NT2/D1 (cell line): ENCODE measurements around the gene TMEM239.
"Not testable (repeated sequence)": the region's sequence is repeated elsewhere in the genome, so short reads cannot be mapped to it uniquely, and the experiment has no call there.

Experiments used
- DNase-seq: peaks from one replicate; pipeline ENCODE4 v3.0.0-alpha.2; 2011; ENCODE audit warnings: low read depth, low spot score
- H3K27me3 ChIP-seq: 2 replicates; pipeline ENCODE4 v1.6.0; 2011; ENCODE audit warnings: mild to moderate bottlenecking; ENCODE audit not compliant: insufficient read length, insufficient read depth
- H3K36me3 ChIP-seq: 2 replicates; pipeline ENCODE4 v1.6.1; 2011; ENCODE audit warnings: mild to moderate bottlenecking, low read length, mixed read lengths; ENCODE audit not compliant: insufficient read depth, insufficient read length
- H3K4me1 ChIP-seq: 2 replicates; pipeline ENCODE4 v1.5.1; 2011; ENCODE audit not compliant: insufficient read depth, insufficient read length
- H3K4me3 ChIP-seq: 2 replicates; pipeline ENCODE4 v1.5.1; 2011; ENCODE audit warnings: low read depth; ENCODE audit not compliant: insufficient read length
- H3K9ac ChIP-seq: 2 replicates; pipeline ENCODE4 v1.6.0; 2011; ENCODE audit warnings: low read depth; ENCODE audit not compliant: insufficient read length
- H3K9me3 ChIP-seq: 2 replicates; pipeline ENCODE4 v1.5.1; 2011; ENCODE audit warnings: mild to moderate bottlenecking, low read length; ENCODE audit not compliant: insufficient read depth
- SUZ12 ChIP-seq: IDR thresholded peaks from 2 replicates; pipeline ENCODE4 v1.6.1; 2011; ENCODE audit not compliant: insufficient read length, insufficient read depth; ENCODE audit errors: extremely low read depth
- YY1 ChIP-seq: IDR thresholded peaks from 2 replicates; pipeline ENCODE4 v1.6.1; 2011; ENCODE audit not compliant: insufficient read length, insufficient read depth
- ZNF274 ChIP-seq: IDR thresholded peaks from 2 replicates; pipeline ENCODE4 v1.6.1; 2011; ENCODE audit warnings: mild to moderate bottlenecking, low read depth, low read length

TMEM239 gene

GRCh38 chr20:2807019-2807418 lies 9.1 kb upstream of the TMEM239 start:
- no peaks in the 10 kb centered on the region for H3K9me3 ChIP-seq
- no peaks in the 10 kb centered on the region for H3K4me1 ChIP-seq
- H3K9ac ChIP-seq: no peak overlapping the region
- H3K4me3 ChIP-seq: no peak overlapping the region
- no peak for TF ChIP-seq YY1
- TF ChIP-seq SUZ12: no peak
- TF ChIP-seq ZNF274: no peak
- H3K27me3 ChIP-seq: peaks cover 10% of the 10 kb centered on the region
- no peaks in the 10 kb centered on the region for H3K36me3 ChIP-seq
- no peak for DNase-seq

DNA sequence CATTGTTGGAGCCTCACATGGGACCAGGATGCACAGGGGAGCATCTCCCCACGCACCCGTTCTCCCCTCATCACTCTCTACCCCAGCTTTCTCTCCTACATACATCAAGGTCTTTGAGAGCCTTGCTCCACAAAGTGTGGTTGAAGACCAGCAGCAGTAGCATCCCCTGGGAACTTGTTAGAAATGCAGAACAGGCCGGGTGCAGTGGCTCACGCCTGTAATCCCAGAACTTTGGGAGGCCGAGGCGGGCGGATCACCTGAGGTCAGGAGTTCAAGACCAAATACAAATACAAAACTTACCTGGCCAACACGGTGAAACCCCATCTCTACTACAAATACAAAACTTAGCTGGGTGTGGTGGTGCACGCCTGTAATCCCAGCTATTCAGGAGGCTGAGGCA lies 8.2 kb upstream of the TMEM239 start:
- DNase-seq, H3K4me3 ChIP-seq, H3K27me3 ChIP-seq, H3K36me3 ChIP-seq, H3K9ac ChIP-seq, H3K9me3 ChIP-seq, H3K4me1 ChIP-seq: not testable (repeated sequence)

DNA sequence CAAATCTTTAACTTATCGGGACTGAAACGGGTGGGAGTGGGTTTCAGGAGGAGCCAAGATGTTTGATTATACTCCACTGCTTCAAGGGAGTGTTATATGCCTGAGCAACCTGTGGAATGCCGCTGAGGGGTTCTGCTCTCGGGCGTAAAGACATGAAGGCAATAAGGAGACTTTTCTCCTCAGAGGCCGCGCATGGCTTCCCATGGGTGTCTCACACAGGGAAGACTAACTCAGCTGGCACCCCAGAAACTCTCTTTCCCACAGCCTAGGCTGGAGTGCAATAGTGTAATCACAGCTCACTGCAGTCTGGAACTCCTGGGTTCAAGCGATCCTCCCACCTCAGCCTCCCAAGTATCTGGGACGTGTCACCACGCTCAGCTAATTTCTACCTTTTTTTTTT lies 6.5 kb upstream of the TMEM239 start:
- Histone ChIP-seq H3K4me3 (no peak overlapping the region), H3K9me3 (no peaks in the 10 kb centered on the region), H3K4me1 (no peaks in the 10 kb centered on the region), H3K9ac (no peak overlapping the region), H3K27me3 (no peaks in the 10 kb centered on the region), H3K36me3 (no peaks in the 10 kb centered on the region)
- DNase-seq: no peak
- TF ChIP-seq YY1 (no peak), ZNF274 (no peak), SUZ12 (no peak)

GRCh38 chr20:2812189-2812588 lies 4.0 kb upstream of the TMEM239 start:
- DNase-seq: no peak
- no peaks in the 10 kb centered on the region for H3K36me3 ChIP-seq
- no peaks in the 10 kb centered on the region for H3K27me3 ChIP-seq
- TF ChIP-seq ZNF274: no peak
- no peak for TF ChIP-seq SUZ12
- TF ChIP-seq YY1: no peak
- no peak overlapping the region for H3K4me3 ChIP-seq
- H3K4me1 ChIP-seq: peaks cover 6% of the 10 kb centered on the region
- no peak overlapping the region for H3K9ac ChIP-seq
- H3K9me3 ChIP-seq: no peaks in the 10 kb centered on the region

DNA sequence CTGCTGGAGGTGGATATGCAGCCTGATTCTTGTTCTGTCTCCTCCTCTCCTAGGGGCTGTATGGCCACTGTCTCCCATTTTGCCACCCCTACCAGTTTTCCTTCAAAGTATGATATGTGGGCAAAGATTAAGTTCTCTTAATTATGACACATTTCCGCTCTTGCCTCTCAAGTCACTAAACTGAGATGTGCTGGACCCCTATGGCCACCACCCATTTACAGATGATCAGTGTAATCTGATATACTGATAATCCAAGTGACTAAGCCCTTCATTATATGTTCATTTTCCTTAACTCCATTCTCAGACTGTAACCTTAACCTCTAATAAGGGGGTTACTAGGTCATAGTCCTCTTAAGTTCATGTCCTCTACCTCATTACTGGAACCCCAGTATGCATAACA lies 2.1 kb upstream of the TMEM239 start:
- no peaks in the 10 kb centered on the region for H3K36me3 ChIP-seq
- DNase-seq: no peak
- H3K9me3 ChIP-seq: no peaks in the 10 kb centered on the region
- H3K4me1 ChIP-seq: peaks cover 6% of the 10 kb centered on the region
- no peak overlapping the region for H3K4me3 ChIP-seq
- H3K9ac ChIP-seq: no peak overlapping the region
- H3K27me3 ChIP-seq: no peaks in the 10 kb centered on the region
- TF ChIP-seq YY1: no peak
- TF ChIP-seq ZNF274: no peak
- no peak for TF ChIP-seq SUZ12

GRCh38 chr20:2814587-2815051 lies 1.5 kb upstream of the TMEM239 start, which contains the start of gene C20orf141:
C20orf141 (plus strand) TSS chr20:2814987; CDS start chr20:2815185, 198 bp downstream.
- Histone ChIP-seq H3K4me3 (no peak within 1 kb of the TSS), H3K9me3 (no peaks in the 10 kb centered on the region), H3K4me1 (peaks cover 6% of the 10 kb centered on the region), H3K27me3 (no peaks in the 10 kb centered on the region), H3K36me3 (no peaks in the 10 kb centered on the region), H3K9ac (no peak within 1 kb of the TSS)
- TF ChIP-seq ZNF274 (no peak), YY1 (no peak), SUZ12 (no peak)
- DNase-seq: no peak

DNA sequence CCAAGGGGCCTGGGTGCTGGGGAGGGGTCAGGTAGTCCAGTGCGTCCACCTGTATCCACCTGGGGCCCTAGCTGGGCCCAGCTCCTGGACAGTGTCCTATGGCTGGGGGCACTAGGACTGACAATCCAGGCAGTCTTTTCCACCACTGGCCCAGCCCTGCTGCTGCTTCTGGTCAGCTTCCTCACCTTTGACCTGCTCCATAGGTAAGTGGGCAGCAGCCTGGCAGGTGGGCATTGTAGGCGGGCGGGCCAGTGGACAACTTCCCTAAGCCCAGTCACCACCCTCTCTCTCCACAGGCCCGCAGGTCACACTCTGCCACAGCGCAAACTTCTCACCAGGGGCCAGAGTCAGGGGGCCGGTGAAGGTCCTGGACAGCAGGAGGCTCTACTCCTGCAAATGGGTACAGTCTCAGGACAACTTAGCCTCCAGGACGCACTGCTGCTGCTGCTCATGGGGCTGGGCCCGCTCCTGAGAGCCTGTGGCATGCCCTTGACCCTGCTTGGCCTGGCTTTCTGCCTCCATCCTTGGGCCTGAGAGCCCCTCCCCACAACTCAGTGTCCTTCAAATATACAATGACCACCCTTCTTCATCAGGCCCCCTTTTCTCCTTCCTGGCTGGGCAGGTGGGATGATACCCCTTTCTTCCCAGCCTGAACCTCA lies 793 bp upstream of the TMEM239 start:
- DNase-seq: no peak
- Histone ChIP-seq H3K9ac (no peak overlapping the region), H3K4me1 (peaks cover 8% of the 10 kb centered on the region), H3K27me3 (no peaks in the 10 kb centered on the region), H3K9me3 (no peaks in the 10 kb centered on the region), H3K36me3 (no peaks in the 10 kb centered on the region), H3K4me3 (no peak overlapping the region)
- no peak for TF ChIP-seq ZNF274
- TF ChIP-seq SUZ12: no peak
- TF ChIP-seq YY1: no peak
